NT2/D1 (cell line): Measurements from ENCODE around the gene FKBP1B.
"Not testable (repeated sequence)": the region's sequence is repeated elsewhere in the genome, so short reads cannot be mapped to it uniquely, and the experiment has no call there.

Source experiments
- SUZ12 ChIP-seq: IDR thresholded peaks from 2 replicates; pipeline ENCODE4 v1.6.1; 2011; ENCODE audit not compliant: insufficient read length, insufficient read depth; ENCODE audit errors: extremely low read depth
- ZNF274 ChIP-seq: IDR thresholded peaks from 2 replicates; pipeline ENCODE4 v1.6.1; 2011; ENCODE audit warnings: mild to moderate bottlenecking, low read depth, low read length

- TF ChIP-seq ZNF274, SUZ12: not testable (repeated sequence)
Measured at GRCh38 chr2:24109431-24109830, 59.9 kb downstream of the FKBP1B start.
